Ovary (tissue), 9 donors: ENCODE data around the gene FGFRL1. TPM values are rescaled to one million over a fixed set of nuclear protein-coding genes. Genes with fewer than 3 reads are reported as not detected.

Source experiments
- DNase-seq, 5 donors: peaks; one replicate each; pipeline ENCODE4 v3.0.0-alpha.2; 2019 to 2020
- H3K27ac ChIP-seq, 2 donors: fragments of 200-600 bp; one replicate each; pipeline versions ENCODE4 v1.5.1 to v1.8.0; 2019 to 2022
- H3K27me3 ChIP-seq: fragments of 200-600 bp; one replicate; pipeline ENCODE4 v1.8.0; 2022
- H3K36me3 ChIP-seq: fragments of 200-600 bp; sonication (generic); one replicate; pipeline ENCODE4 v1.5.1; 2019
- H3K4me1 ChIP-seq: one replicate; pipeline ENCODE4 v1.8.1; 2013; ENCODE audit warnings: mild to moderate bottlenecking, moderate library complexity; ENCODE audit not compliant: insufficient read depth
- H3K4me3 ChIP-seq: fragments of 200-600 bp; sonication (generic); one replicate; pipeline ENCODE4 v1.5.1; 2017
- H3K9me3 ChIP-seq, 2 donors: fragments of 200-600 bp in 1 of 2; sonication (generic) in 1 of 2; one replicate each; pipeline versions ENCODE4 v1.5.1 to v1.8.1; 2013 to 2019; ENCODE audit warnings: mild to moderate bottlenecking in 1 of 2, moderate library complexity in 1 of 2
- CTCF ChIP-seq, 3 donors: fragments of 450-650 bp in 2 of 3; fragments of 200-600 bp in 1 of 3; IDR thresholded peaks; one replicate each; pipeline versions ENCODE4 v1.5.1 to v1.8.0; 2016 to 2022; ENCODE audit warnings: antibody characterized with exemption in 3 of 3, mild to moderate bottlenecking in 1 of 3
- EP300 ChIP-seq: sonication (generic); formaldehyde crosslinking; IDR thresholded peaks from one replicate; pipeline ENCODE4 v1.6.1; 2017; ENCODE audit warnings: antibody characterized with exemption
- POLR2A ChIP-seq: fragments of 450-650 bp; IDR thresholded peaks from one replicate; pipeline ENCODE4 v1.6.1; 2017; ENCODE audit warnings: antibody characterized with exemption, mild to moderate bottlenecking, moderate library complexity
- WGBS, 3 donors: extraction: QIAGEN DNeasy Blood & Tissue Kit in 1 of 3; methylation state at CpG; one replicate each; pipeline versions ENCODE4 v1.1.5 to v1.1.7; 2013 to 2017; 5-methylcytosine and 5-hydroxymethylcytosine counted together
- intact Hi-C, 4 donors: fragments of 100-400 bp; cut with DNase I; formaldehyde crosslinking; loops; one replicate each; pipeline versions ENCODE4 v1.11.0 to v1.15.1; 2022 to 2023
- polyA plus RNA-seq, 2 donors: library from polyadenylated mRNA; stranded (reverse); fragments of 200-250 nt in 1 of 2; fragments of 350-450 nt in 1 of 2; fragmentation: Illumina TruSeq in 1 of 2; extraction: RNeasy Lipid Tissue Mini Kit (QIAGEN cat#74804) in 1 of 2; gene quantifications; one replicate each; pipeline ENCODE4 v1.2.3, GENCODE V29; 2013 to 2014
- total RNA-seq, 7 donors: library from RNA; depleted of rRNA in 2 of 7; stranded (reverse); fragments of >200 nt in 2 of 7; fragmentation: NEBNext Ultra II Directional in 3 of 7; extraction: Animal tissue kit (Norgen Biotek cat#: 25700) in 3 of 7; gene quantifications; one replicate each; pipeline versions ENCODE4 v1.1.0 to v1.2.4, GENCODE V29; 2016 to 2023
- donor health status: DM: no; HTN: no; CAD: no; lungs with moderate emphysema.
- donor health status: DM: no; HTN: no; CAD: no.
- donor health status: Bipolar disorder and iron deficiency.
- donor health status: DM: yes; HTN: yes; CAD: no.
- donor health status: DM: no; HTN: no; CAD: no.
- donor health status: DM: yes; HTN: yes; CAD: no.

The FGFRL1 gene
- total and polyA plus RNA-seq, 9 donors = 23.4 to 59.1 (median 38.7) TPM

DNA sequence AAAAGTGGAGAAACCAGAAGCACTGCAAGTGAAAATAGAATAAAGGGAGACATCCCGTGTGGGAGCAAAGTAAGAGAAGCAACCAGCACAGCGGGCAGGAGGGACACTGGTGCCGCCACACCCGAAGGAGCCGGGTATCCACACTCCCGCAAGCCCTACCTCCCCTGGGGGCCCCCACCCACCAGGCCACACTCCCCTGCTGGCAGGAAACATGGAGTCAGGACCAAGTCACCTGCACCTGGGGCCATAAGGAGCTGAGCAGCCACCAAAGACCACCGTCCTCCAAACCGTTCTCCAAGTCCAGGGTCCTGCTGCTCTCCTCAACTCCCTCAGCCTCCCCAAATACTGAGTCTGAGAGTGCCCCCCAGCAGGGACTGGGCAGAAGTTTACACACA is 30.5 kb downstream of the FGFRL1 start:
- H3K36me3 ChIP-seq = no peaks in the 10 kb centered on the region
- no peaks in the 10 kb centered on the region for H3K9me3 ChIP-seq
- H3K4me1 ChIP-seq = peaks cover 32% of the 10 kb centered on the region
- TF ChIP-seq CTCF (IDR thresholded peaks at IDR 0.05) (no peak), POLR2A (no peak), EP300 (no peak)
- intact Hi-C loops = no loop called here
- no peaks in the 10 kb centered on the region for H3K27me3 ChIP-seq
- WGBS, 3 donors = 7 to 25% (median 22%) methylated on average over 8 of the region's 8 CpGs
- no peak overlapping the region for H3K4me3 ChIP-seq
- H3K27ac ChIP-seq = no peak overlapping the region
- DNase-seq = peak in 3 of 5 donors; percentile 43 to 51 (median 43)

DNA sequence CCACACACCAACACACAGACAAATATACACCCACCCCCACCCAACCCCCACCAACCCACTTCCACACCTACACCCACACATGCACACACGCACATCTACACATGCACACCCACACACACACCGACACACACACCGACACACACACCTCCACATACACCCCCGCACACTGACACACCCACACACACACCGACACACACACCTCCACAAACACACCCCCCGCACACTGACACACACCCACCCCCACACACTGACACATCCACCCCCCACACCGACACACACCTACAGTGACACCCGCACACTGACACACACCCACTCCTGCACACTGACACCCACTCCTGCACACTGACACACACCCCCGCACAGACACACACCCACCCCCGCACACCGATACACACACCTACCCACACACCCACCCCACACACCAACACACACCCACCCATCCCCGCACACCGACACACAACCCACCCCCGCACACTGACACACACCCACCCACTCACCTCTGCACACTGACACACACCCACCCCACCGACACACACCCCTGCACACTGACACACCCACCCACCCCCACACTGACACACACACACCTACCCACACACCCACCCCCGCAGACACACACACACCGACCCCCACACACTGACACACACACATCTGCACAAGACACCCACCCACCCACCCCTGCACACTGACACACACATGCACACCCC is 31.1 kb downstream of the FGFRL1 start:
- H3K4me3 ChIP-seq = no peak overlapping the region
- peak; percentile 12 to 42 (median 33) for DNase-seq

GRCh38 chr4:1043162-1043561 is 31.7 kb downstream of the FGFRL1 start:
- Histone ChIP-seq H3K9me3 (no peaks in the 10 kb centered on the region), H3K36me3 (no peaks in the 10 kb centered on the region), H3K4me3 (no peak overlapping the region), H3K27me3 (no peaks in the 10 kb centered on the region), H3K27ac (no peak overlapping the region), H3K4me1 (peaks cover 35% of the 10 kb centered on the region)
- TF ChIP-seq POLR2A (no peak), CTCF (IDR thresholded peaks at IDR 0.05) (no peak), EP300 (no peak)
- intact Hi-C loops = no loop called here
- DNase-seq = peak in 1 of 5 donors; percentile 17
- WGBS, 3 donors = 50 to 65% (median 61%) methylated on average over 7 of the region's 7 CpGs

More for the DNA sequence above, 31.1 kb downstream of the FGFRL1 start:
- 75 to 81% (median 79%) methylated on average over 17 of the region's 17 CpGs for WGBS, 3 donors
- TF ChIP-seq POLR2A (no peak), CTCF (IDR thresholded peaks at IDR 0.05) (no peak), EP300 (no peak)
- Histone ChIP-seq H3K27me3 (no peaks in the 10 kb centered on the region), H3K9me3 (no peaks in the 10 kb centered on the region), H3K27ac (no peak overlapping the region), H3K36me3 (no peaks in the 10 kb centered on the region), H3K4me1 (peaks cover 37% of the 10 kb centered on the region)
- intact Hi-C loops = no loop called here

DNA sequence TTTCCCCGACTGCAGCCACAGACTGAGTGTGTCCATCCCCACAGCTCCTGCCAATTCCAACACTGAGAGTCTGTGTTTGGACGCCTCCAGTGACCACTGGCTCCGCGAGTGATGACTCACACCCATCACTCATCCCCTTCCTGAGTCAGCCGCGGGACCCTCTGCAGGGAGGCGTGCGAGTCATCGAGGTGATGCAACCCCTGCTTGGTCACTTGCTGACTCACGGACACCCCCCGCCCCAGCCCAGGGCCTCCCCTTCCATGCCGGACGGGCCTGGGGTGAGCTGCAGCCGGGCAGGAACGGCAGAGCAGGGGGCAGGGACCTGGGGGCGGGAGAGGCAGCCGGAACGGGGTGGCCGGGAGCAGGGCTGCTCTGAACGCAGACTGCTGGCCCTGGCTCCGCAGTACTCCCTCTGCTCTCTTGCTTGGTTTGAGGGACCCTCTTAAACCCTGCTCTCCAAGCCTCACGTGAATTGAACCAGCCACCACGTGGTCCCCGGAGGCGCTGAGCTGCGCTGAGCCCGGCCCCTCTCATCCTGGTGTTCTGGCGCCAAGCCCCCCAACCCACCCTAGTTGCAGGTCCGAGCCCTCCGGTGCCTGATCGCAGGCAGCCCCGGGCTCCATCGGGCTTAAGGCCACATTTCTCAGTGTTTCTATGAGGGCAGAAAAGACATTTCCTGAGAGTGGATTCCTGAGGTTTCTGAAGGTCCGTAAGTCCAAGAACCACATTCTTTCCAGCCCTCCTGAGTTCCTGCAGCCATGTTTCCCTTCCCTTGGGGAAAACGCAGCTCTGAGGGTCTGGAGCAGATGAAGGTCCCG is 32.4 kb downstream of the FGFRL1 start:
- TF ChIP-seq CTCF (IDR thresholded peaks at IDR 0.05) = no peak
- TF ChIP-seq EP300 = no peak
- Histone ChIP-seq H3K4me3 (peak overlapping the region; percentile 24), H3K27ac (peak overlapping the region; percentile 9 to 38), H3K27me3 (no peaks in the 10 kb centered on the region), H3K4me1 (peaks cover 35% of the 10 kb centered on the region), H3K9me3 (no peaks in the 10 kb centered on the region), H3K36me3 (no peaks in the 10 kb centered on the region)
- peak; percentile 84 to 97 (median 89) for DNase-seq
- 8 to 11% (median 10%) methylated on average over 35 to 36 of the region's 36 CpGs for WGBS, 3 donors
- intact Hi-C loops = no loop called here
